Osteoblast (primary cell): ENCODE measurements around the gene KRTAP4-5. TPM values are rescaled to one million over a fixed set of nuclear protein-coding genes. Genes with fewer than 3 reads are reported as not detected.
"Not testable (repeated sequence)": the region's sequence is repeated elsewhere in the genome, so short reads cannot be mapped to it uniquely, and the experiment has no call there.

Experiments
- DNase-seq: peaks from one replicate; pipeline ENCODE4 v3.0.0; 2011; ENCODE audit warnings: low spot score, mixed read lengths; ENCODE audit not compliant: insufficient read length; ENCODE audit errors: missing footprints
- H2AFZ ChIP-seq: 2 replicates; pipeline ENCODE4 v1.6.0; 2011; ENCODE audit warnings: mild to moderate bottlenecking, low read length
- H3K27ac ChIP-seq: 2 replicates; pipeline ENCODE4 v1.5.1; 2011; ENCODE audit warnings: mild to moderate bottlenecking, low read depth, low read length, moderate library complexity
- H3K27me3 ChIP-seq: 2 replicates; pipeline ENCODE4 v1.6.0; 2012; ENCODE audit warnings: mild to moderate bottlenecking, control low read depth, inconsistent platforms, low read length, moderate library complexity; ENCODE audit not compliant: insufficient read depth
- H3K36me3 ChIP-seq: 2 replicates; pipeline ENCODE4 v1.5.1; 2011; ENCODE audit warnings: mild to moderate bottlenecking, low read length, control low read depth, moderate library complexity; ENCODE audit not compliant: insufficient read depth
- H3K4me1 ChIP-seq: 2 replicates; pipeline ENCODE4 v1.5.1; 2011; ENCODE audit warnings: mild to moderate bottlenecking, low read length, control low read depth, moderate library complexity; ENCODE audit not compliant: insufficient read depth
- H3K4me2 ChIP-seq: 2 replicates; pipeline ENCODE4 v1.6.0; 2011; ENCODE audit warnings: mild to moderate bottlenecking, low read length; ENCODE audit not compliant: insufficient read depth
- H3K4me3 ChIP-seq: fragments of 200-600 bp; sonication (generic); 3 replicates; pipeline ENCODE4 v1.5.1; 2012; ENCODE audit warnings: mild to moderate bottlenecking, low read length, inconsistent platforms; ENCODE audit not compliant: insufficient read depth
- H3K79me2 ChIP-seq: 2 replicates; pipeline ENCODE4 v1.6.0; 2012; ENCODE audit warnings: mild to moderate bottlenecking, low read length, control low read depth, inconsistent platforms; ENCODE audit not compliant: insufficient read depth
- H3K9me3 ChIP-seq: 2 replicates; pipeline ENCODE4 v1.5.1; 2011; ENCODE audit warnings: low read depth, low read length, control low read depth
- H4K20me1 ChIP-seq: 2 replicates; pipeline ENCODE4 v1.6.0; 2012; ENCODE audit warnings: mild to moderate bottlenecking, low read length, control low read depth; ENCODE audit not compliant: insufficient read depth
- total RNA-seq: library from RNA; depleted of rRNA; stranded (reverse); fragments of >200 nt; gene quantifications from 2 replicates; pipeline ENCODE4 v1.2.3, GENCODE V29; 2012
- TF ChIP-seq, protein P1 (sequence below): IDR thresholded peaks from 2 replicates; pipeline ENCODE4 v1.5.1; 2011; ENCODE audit warnings: mild to moderate bottlenecking, low read depth, low read length, moderate library complexity; ENCODE audit errors: extremely low read depth

KRTAP4-5 gene
- total RNA-seq, 1 donor: not detected

DNA sequence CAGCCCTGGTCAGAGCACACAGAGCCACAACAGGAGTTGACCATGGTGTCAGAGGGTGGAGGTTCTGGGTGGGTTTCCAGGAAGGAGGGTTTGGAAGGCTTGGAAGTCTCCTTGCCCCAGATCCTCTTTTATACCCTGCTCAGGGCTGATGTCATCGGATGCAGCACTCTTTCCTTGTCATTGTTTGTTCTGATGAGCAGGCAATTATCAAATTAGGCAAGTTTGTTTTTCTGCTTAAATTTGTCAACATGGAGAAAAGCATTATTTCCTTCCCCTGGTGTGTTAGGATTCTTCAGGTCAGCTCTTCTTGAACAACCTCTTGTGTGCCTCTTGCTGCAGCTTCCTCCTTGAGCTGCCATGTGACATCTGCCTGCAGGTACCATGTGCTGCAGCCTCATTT lies 11.0 kb upstream of the KRTAP4-5 start, which contains the start of gene KRTAP4-4:
Gene KRTAP4-4 (minus strand): TSS at position 101 of the 400 bp plus-strand sequence. CDS start 57 bp downstream, at position 44.
- Histone ChIP-seq H3K4me3 (no peak within 1 kb of the TSS), H3K27ac (no peak within 1 kb of the TSS), H4K20me1 (no peaks in the 10 kb centered on the region), H2AFZ (no peak within 1 kb of the TSS), H3K9me3 (no peaks in the 10 kb centered on the region), H3K27me3 (no peaks in the 10 kb centered on the region), H3K4me2 (no peak within 1 kb of the TSS), H3K36me3 (no peaks in the 10 kb centered on the region), H3K4me1 (no peaks in the 10 kb centered on the region), H3K79me2 (no peaks in the 10 kb centered on the region)
- no peak for DNase-seq
- TF ChIP-seq, protein P1, sequence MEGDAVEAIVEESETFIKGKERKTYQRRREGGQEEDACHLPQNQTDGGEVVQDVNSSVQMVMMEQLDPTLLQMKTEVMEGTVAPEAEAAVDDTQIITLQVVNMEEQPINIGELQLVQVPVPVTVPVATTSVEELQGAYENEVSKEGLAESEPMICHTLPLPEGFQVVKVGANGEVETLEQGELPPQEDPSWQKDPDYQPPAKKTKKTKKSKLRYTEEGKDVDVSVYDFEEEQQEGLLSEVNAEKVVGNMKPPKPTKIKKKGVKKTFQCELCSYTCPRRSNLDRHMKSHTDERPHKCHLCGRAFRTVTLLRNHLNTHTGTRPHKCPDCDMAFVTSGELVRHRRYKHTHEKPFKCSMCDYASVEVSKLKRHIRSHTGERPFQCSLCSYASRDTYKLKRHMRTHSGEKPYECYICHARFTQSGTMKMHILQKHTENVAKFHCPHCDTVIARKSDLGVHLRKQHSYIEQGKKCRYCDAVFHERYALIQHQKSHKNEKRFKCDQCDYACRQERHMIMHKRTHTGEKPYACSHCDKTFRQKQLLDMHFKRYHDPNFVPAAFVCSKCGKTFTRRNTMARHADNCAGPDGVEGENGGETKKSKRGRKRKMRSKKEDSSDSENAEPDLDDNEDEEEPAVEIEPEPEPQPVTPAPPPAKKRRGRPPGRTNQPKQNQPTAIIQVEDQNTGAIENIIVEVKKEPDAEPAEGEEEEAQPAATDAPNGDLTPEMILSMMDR: no peak

DNA sequence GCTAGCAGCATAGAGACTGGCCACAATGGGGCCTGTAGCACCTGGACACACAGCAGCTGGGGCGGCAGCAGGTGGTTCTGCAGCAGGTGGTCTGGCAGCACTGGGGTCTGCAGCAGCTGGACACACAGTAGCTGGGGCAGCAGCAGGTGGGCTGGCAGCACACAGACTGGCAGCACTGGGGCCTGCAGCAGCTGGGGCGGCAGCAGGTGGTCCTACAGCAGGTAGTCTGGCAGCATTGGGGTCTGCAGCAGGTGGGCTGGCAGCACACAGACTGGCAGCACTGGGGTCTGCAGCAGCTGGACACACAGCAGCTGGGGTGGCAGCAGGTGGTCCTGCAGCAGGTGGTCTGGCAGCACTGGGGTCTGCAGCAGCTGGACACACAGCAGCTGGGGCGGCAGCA lies 10.6 kb upstream of the KRTAP4-5 start:
- H3K4me2 ChIP-seq, H3K4me1 ChIP-seq, H3K4me3 ChIP-seq, H3K27me3 ChIP-seq, H3K9me3 ChIP-seq, H3K27ac ChIP-seq, H2AFZ ChIP-seq, DNase-seq, H3K36me3 ChIP-seq, H4K20me1 ChIP-seq, H3K79me2 ChIP-seq: not testable (repeated sequence)

DNA sequence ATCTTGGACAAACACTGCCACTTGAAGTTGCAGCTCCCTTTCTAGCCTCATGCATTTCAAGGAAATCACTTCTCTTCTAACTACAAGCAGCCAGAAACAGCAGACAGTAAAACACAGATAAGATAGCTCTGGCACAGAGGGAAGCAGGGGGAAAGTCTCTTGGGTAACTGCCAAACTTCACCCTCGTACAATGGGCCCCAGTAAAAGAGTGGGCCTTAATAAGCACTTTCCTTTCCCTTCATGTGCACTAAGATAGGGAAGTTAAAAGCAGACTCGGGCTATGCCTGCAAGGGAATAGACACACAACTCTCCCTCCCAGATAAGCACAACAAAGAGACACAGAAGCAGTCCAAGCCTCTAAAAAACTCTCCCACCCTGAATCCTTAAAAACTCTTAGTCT lies 4.2 kb upstream of the KRTAP4-5 start:
- Histone ChIP-seq H3K27me3 (no peaks in the 10 kb centered on the region), H4K20me1 (no peaks in the 10 kb centered on the region), H3K4me3 (no peak overlapping the region), H2AFZ (no peak overlapping the region), H3K9me3 (no peaks in the 10 kb centered on the region), H3K79me2 (no peaks in the 10 kb centered on the region), H3K27ac (no peak overlapping the region), H3K36me3 (no peaks in the 10 kb centered on the region), H3K4me2 (no peak overlapping the region), H3K4me1 (no peaks in the 10 kb centered on the region)
- TF ChIP-seq, protein P1: no peak
- no peak for DNase-seq

DNA sequence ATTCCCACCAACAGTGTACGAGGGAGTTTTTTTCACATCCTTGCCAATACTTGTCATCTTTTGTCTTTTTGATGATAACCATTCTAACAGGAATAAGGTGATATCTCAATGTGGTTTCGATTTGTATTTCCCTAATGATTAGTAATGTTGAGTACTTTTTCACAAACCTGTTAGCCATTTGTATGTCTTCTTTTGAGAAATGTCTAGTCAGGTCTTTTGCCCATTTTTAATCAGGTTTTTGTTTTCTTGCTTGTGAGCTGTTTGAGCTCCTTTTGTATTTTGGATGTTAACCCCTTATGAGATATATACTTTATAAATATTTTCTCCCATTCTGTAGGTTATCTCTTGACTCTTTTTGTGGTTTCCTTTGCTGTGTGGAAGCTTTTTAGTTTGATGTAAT lies 1.9 kb upstream of the KRTAP4-5 start:
- Histone ChIP-seq H3K79me2 (no peaks in the 10 kb centered on the region), H3K4me2 (no peak overlapping the region), H2AFZ (no peak overlapping the region), H3K4me3 (no peak overlapping the region), H3K9me3 (no peaks in the 10 kb centered on the region), H3K4me1 (no peaks in the 10 kb centered on the region), H3K27me3 (no peaks in the 10 kb centered on the region), H3K27ac (no peak overlapping the region), H4K20me1 (no peaks in the 10 kb centered on the region), H3K36me3 (no peaks in the 10 kb centered on the region)
- TF ChIP-seq, protein P1: no peak
- DNase-seq: no peak
